HepG2 (cell line): ENCODE results near the gene CNEP1R1. TPM values are rescaled to one million over a fixed set of nuclear protein-coding genes. Genes with fewer than 3 reads are reported as not detected.

ENCODE experiments used
- ADNP ChIP-seq: sonication (generic); formaldehyde crosslinking; IDR thresholded peaks from 2 replicates; pipeline ENCODE4 v1.4.0; 2020; ENCODE audit warnings: missing genetic modification reagents
- ARNT2 ChIP-seq: sonication (generic); formaldehyde crosslinking; IDR thresholded peaks from 2 replicates; pipeline ENCODE4 v1.8.0; 2022; ENCODE audit warnings: mild to moderate bottlenecking, low read depth, missing genetic modification reagents, moderate library complexity
- CCAR2 ChIP-seq: fragments of 200-400 bp; formaldehyde crosslinking; optimal IDR thresholded peaks from 2 replicates; pipeline ENCODE3; 2018; ENCODE audit warnings: low read depth, mild to moderate bottlenecking, low read length, moderate library complexity
- DPF2 ChIP-seq: sonication (generic); formaldehyde crosslinking; IDR thresholded peaks from 2 replicates; pipeline ENCODE4 v1.4.0; 2020; ENCODE audit warnings: mild to moderate bottlenecking, low read depth, missing genetic modification reagents, borderline replicate concordance
- ELF1 ChIP-seq: sonication (generic); formaldehyde crosslinking; IDR thresholded peaks from 2 replicates; pipeline ENCODE4 v1.4.0; 2020; ENCODE audit warnings: missing genetic modification reagents
- ERF ChIP-seq: IDR thresholded peaks from 2 replicates; pipeline ENCODE4 v1.6.1; 2018; ENCODE audit warnings: missing biosample characterization, missing genetic modification reagents
- HOXA9 ChIP-seq: sonication (generic); formaldehyde crosslinking; IDR thresholded peaks from 2 replicates; pipeline ENCODE4 v1.8.1; 2022; ENCODE audit warnings: missing genetic modification reagents, mild to moderate bottlenecking, moderate library complexity, borderline replicate concordance
- RFX5 ChIP-seq: IDR thresholded peaks from 2 replicates; pipeline ENCODE4 v1.6.1; 2011; ENCODE audit warnings: low read depth, low read length, improper control_type of control experiment
- SETDB1 ChIP-seq: sonication (generic); formaldehyde crosslinking; IDR thresholded peaks from 2 replicates; pipeline ENCODE4 v1.5.1; 2020; ENCODE audit warnings: missing genetic modification reagents, mild to moderate bottlenecking, borderline replicate concordance
- SMYD3 ChIP-seq: sonication (generic); formaldehyde crosslinking; IDR thresholded peaks from 2 replicates; pipeline ENCODE4 v1.8.1; 2023; ENCODE audit warnings: mild to moderate bottlenecking, missing genetic modification reagents
- SP4 ChIP-seq: sonication (generic); formaldehyde crosslinking; IDR thresholded peaks from 2 replicates; pipeline ENCODE4 v1.8.1; 2023; ENCODE audit warnings: mild to moderate bottlenecking, missing genetic modification reagents
- SRY ChIP-seq: sonication (generic); formaldehyde crosslinking; IDR thresholded peaks from 2 replicates; pipeline ENCODE4 v1.8.0; 2022; ENCODE audit warnings: mild to moderate bottlenecking, missing genetic modification reagents
- TARDBP ChIP-seq: sonication (generic); formaldehyde crosslinking; IDR thresholded peaks from 2 replicates; pipeline ENCODE4 v1.8.0; 2022; ENCODE audit warnings: mild to moderate bottlenecking, missing genetic modification reagents
- TCF7L2 ChIP-seq: IDR thresholded peaks from 2 replicates; pipeline ENCODE4 v1.6.1; 2011; ENCODE audit warnings: mild to moderate bottlenecking, low read depth, low read length, moderate library complexity
- TEAD2 ChIP-seq: sonication (generic); formaldehyde crosslinking; IDR thresholded peaks from 2 replicates; pipeline ENCODE4 v1.9.0; 2021; ENCODE audit warnings: missing genetic modification reagents
- TEAD3 ChIP-seq: optimal IDR thresholded peaks from 2 replicates; pipeline ENCODE3; 2016; ENCODE audit warnings: borderline replicate concordance
- ZFP1 ChIP-seq: IDR thresholded peaks from 2 replicates; pipeline ENCODE4 v1.6.1; 2016
- ZNF160 ChIP-seq: sonication (generic); formaldehyde crosslinking; IDR thresholded peaks from 2 replicates; pipeline ENCODE4 v1.8.0; 2022; ENCODE audit warnings: mild to moderate bottlenecking, inconsistent platforms, missing genetic modification reagents
- ZNF253 ChIP-seq: sonication (generic); formaldehyde crosslinking; IDR thresholded peaks from 2 replicates; pipeline ENCODE4 v1.8.0; 2022; ENCODE audit warnings: mild to moderate bottlenecking, missing genetic modification reagents, borderline replicate concordance
- ZNF260 ChIP-seq: sonication (generic); formaldehyde crosslinking; IDR thresholded peaks from 2 replicates; pipeline ENCODE4 v1.4.0; 2020; ENCODE audit warnings: missing genetic modification reagents, low read depth, mild to moderate bottlenecking, borderline replicate concordance
- ZNF672 ChIP-seq: sonication (generic); formaldehyde crosslinking; IDR thresholded peaks from 2 replicates; pipeline ENCODE4 v1.8.1; 2022; ENCODE audit warnings: missing genetic modification reagents
- polyA plus RNA-seq, 8 experiments: library from polyadenylated mRNA; depleted of rRNA in 3 of 8; stranded (reverse) in 7 of 8; unstranded in 1 of 8; fragments of >200 nt; fragmentation: Illumina TruSeq in 4 of 8; extraction: Trizol in 4 of 8; gene quantifications; 2 replicates each; pipeline versions ENCODE4 v1.2.1 to v1.2.3, GENCODE V29; 2011 to 2016; ENCODE audit warnings: low read depth in 4 of 8, missing spikeins in 1 of 8, mixed read lengths in 1 of 8; ENCODE audit not compliant: insufficient read depth in 1 of 8
- total RNA-seq, 5 experiments: library from RNA; depleted of rRNA; stranded (reverse); fragments of >200 nt; fragmentation: Illumina TruSeq; extraction: Trizol; gene quantifications; 2 replicates each; pipeline ENCODE4 v1.2.3, GENCODE V29; 2016; ENCODE audit warnings: low read depth in 1 of 5
- TF ChIP-seq, protein P1 (sequence below): sonication (generic); formaldehyde crosslinking; IDR thresholded peaks from 2 replicates; pipeline ENCODE4 v1.4.0; 2020; ENCODE audit warnings: missing genetic modification reagents
- TF ChIP-seq, protein P2 (sequence below): IDR thresholded peaks from 2 replicates; pipeline ENCODE4 v1.6.1; 2018; ENCODE audit warnings: missing genetic modification reagents, mild to moderate bottlenecking, missing compliant biosample characterization
- TF ChIP-seq, protein P3 (sequence below): sonication (generic); formaldehyde crosslinking; IDR thresholded peaks from 2 replicates; pipeline ENCODE4 v1.4.0; 2020; ENCODE audit warnings: missing genetic modification reagents
- TF ChIP-seq, protein P4 (sequence below): sonication (generic); formaldehyde crosslinking; IDR thresholded peaks from 2 replicates; pipeline ENCODE4 v1.8.1; 2023; ENCODE audit warnings: mild to moderate bottlenecking, missing genetic modification reagents
- TF ChIP-seq, protein P5 (sequence below), 2 experiments: fragments of 450-650 bp in 1 of 2; sonication (generic) in 1 of 2; formaldehyde crosslinking; IDR thresholded peaks; 2 replicates each; pipeline versions ENCODE4 v1.5.0 to v1.8.0; 2020 to 2022; ENCODE audit warnings: mild to moderate bottlenecking in 1 of 2, missing genetic modification reagents in 1 of 2

Gene CNEP1R1
- total and polyA plus RNA-seq, 2 of the 13 experiments (the other 11 are each of a cell fraction or from before 2014, with no cell fraction given) = 23.6 to 26.8 TPM

DNA sequence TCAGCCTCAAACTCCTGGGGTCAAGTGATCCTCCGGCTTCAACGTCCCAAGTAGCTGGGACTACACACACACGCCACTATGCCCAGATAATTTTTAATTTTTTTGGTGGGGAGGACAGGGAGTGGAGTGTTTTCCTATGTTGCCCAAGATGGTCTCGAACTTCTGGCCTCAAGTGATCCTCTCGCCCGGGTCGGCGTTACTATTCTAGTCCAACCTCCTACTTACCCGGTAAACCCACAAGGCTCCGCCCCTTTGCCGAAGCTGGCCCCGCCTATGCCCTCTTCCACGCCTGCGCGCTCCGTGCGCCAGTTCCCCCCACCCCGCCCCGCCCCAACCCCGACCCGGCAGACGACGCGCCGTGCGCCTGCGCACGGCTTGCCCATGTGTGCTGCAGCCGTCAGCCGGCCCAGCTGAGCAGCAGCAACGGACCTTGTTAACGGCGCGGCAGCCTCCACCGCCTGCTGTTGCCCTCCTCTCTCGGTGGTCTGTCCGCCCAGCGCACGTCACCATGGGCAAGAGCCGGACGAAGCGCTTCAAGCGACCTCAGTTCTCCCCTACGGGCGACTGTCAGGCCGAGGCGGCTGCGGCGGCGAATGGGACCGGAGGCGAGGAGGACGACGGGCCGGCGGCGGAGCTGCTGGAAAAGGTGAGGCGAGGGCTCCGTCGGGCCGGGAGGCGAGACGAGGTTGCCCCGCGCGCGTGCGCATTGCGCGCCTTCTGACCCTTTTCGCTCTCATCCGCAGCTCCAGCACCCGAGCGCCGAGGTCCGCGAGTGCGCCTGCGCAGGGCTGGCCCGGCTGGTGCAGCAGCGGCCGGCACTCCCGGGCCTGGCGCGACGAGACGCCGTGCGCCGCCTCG lies 40.8 kb downstream of the CNEP1R1 start, which contains the start of gene HEATR3 (continued):
- peak; percentile 75; the same call in 1 of the 2 replicates for TF ChIP-seq TEAD2 (CRISPR knock-in tag)
- TF ChIP-seq, protein P1, sequence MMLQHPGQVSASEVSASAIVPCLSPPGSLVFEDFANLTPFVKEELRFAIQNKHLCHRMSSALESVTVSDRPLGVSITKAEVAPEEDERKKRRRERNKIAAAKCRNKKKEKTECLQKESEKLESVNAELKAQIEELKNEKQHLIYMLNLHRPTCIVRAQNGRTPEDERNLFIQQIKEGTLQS (CRISPR knock-in tag) = peak; percentile 61
- peak; percentile 83 for TF ChIP-seq ERF (CRISPR knock-in tag)
- no peak for TF ChIP-seq ZNF672 (CRISPR knock-in tag)
- TF ChIP-seq HOXA9 = no peak; the same call in 1 of the 2 replicates
- TF ChIP-seq SMYD3 = no peak
- TF ChIP-seq, protein P2, sequence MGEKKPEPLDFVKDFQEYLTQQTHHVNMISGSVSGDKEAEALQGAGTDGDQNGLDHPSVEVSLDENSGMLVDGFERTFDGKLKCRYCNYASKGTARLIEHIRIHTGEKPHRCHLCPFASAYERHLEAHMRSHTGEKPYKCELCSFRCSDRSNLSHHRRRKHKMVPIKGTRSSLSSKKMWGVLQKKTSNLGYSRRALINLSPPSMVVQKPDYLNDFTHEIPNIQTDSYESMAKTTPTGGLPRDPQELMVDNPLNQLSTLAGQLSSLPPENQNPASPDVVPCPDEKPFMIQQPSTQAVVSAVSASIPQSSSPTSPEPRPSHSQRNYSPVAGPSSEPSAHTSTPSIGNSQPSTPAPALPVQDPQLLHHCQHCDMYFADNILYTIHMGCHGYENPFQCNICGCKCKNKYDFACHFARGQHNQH (CRISPR knock-in tag) = peak; percentile 86
- peak; percentile 96 for TF ChIP-seq ARNT2 (CRISPR knock-in tag)
- peak; percentile 52; the same call in 1 of the 2 replicates for TF ChIP-seq ZFP1 (CRISPR knock-in tag)
- TF ChIP-seq ZNF160 (CRISPR knock-in tag) = peak; percentile 90
- no peak for TF ChIP-seq CCAR2
- TF ChIP-seq TARDBP (CRISPR knock-in tag) = no peak
- no peak for TF ChIP-seq DPF2 (CRISPR knock-in tag)
- peak; percentile 39 for TF ChIP-seq TEAD3 (CRISPR knock-in tag)
- TF ChIP-seq RFX5 = 0 out of 2 replicates have a peak, but pooled peaks have one; percentile 8
- no peak for TF ChIP-seq TCF7L2
- TF ChIP-seq, protein P3, sequence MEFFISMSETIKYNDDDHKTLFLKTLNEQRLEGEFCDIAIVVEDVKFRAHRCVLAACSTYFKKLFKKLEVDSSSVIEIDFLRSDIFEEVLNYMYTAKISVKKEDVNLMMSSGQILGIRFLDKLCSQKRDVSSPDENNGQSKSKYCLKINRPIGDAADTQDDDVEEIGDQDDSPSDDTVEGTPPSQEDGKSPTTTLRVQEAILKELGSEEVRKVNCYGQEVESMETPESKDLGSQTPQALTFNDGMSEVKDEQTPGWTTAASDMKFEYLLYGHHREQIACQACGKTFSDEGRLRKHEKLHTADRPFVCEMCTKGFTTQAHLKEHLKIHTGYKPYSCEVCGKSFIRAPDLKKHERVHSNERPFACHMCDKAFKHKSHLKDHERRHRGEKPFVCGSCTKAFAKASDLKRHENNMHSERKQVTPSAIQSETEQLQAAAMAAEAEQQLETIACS (CRISPR knock-in tag) = peak; percentile 52; the same call in 1 of the 2 replicates
- TF ChIP-seq, protein P4, sequence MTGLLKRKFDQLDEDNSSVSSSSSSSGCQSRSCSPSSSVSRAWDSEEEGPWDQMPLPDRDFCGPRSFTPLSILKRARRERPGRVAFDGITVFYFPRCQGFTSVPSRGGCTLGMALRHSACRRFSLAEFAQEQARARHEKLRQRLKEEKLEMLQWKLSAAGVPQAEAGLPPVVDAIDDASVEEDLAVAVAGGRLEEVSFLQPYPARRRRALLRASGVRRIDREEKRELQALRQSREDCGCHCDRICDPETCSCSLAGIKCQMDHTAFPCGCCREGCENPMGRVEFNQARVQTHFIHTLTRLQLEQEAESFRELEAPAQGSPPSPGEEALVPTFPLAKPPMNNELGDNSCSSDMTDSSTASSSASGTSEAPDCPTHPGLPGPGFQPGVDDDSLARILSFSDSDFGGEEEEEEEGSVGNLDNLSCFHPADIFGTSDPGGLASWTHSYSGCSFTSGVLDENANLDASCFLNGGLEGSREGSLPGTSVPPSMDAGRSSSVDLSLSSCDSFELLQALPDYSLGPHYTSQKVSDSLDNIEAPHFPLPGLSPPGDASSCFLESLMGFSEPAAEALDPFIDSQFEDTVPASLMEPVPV = peak; percentile 34; the same call in 1 of the 2 replicates
- TF ChIP-seq ZNF253 = peak; percentile 87; the same call in 1 of the 2 replicates
- TF ChIP-seq ZNF260 (CRISPR knock-in tag) = no peak
- TF ChIP-seq, protein P5, sequence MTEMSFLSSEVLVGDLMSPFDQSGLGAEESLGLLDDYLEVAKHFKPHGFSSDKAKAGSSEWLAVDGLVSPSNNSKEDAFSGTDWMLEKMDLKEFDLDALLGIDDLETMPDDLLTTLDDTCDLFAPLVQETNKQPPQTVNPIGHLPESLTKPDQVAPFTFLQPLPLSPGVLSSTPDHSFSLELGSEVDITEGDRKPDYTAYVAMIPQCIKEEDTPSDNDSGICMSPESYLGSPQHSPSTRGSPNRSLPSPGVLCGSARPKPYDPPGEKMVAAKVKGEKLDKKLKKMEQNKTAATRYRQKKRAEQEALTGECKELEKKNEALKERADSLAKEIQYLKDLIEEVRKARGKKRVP (CRISPR knock-in tag; IDR thresholded peaks at IDR 0.05) = peak in 1 of 2 experiments; percentile 40; a peak in 1 of 4 replicates
- TF ChIP-seq ADNP (CRISPR knock-in tag) = peak; percentile 99
- TF ChIP-seq SETDB1 = no peak
- TF ChIP-seq SRY (CRISPR knock-in tag) = peak; percentile 92
- TF ChIP-seq SP4 = peak; percentile 79
- TF ChIP-seq ELF1 = peak; percentile 62
